22Rv1 (cell line): ENCODE data around the gene CFAP210.

Experiments used
- ZFX ChIP-seq: fragments of 450-650 bp; IDR thresholded peaks from 2 replicates; pipeline ENCODE4 v1.6.1; 2017; ENCODE audit warnings: antibody characterized with exemption, borderline replicate concordance
- TF ChIP-seq, protein P1 (sequence below): fragments of 450-650 bp; IDR thresholded peaks from 2 replicates; pipeline ENCODE4 v1.5.1; 2017; ENCODE audit warnings: mild to moderate bottlenecking

- TF ChIP-seq, protein P1, sequence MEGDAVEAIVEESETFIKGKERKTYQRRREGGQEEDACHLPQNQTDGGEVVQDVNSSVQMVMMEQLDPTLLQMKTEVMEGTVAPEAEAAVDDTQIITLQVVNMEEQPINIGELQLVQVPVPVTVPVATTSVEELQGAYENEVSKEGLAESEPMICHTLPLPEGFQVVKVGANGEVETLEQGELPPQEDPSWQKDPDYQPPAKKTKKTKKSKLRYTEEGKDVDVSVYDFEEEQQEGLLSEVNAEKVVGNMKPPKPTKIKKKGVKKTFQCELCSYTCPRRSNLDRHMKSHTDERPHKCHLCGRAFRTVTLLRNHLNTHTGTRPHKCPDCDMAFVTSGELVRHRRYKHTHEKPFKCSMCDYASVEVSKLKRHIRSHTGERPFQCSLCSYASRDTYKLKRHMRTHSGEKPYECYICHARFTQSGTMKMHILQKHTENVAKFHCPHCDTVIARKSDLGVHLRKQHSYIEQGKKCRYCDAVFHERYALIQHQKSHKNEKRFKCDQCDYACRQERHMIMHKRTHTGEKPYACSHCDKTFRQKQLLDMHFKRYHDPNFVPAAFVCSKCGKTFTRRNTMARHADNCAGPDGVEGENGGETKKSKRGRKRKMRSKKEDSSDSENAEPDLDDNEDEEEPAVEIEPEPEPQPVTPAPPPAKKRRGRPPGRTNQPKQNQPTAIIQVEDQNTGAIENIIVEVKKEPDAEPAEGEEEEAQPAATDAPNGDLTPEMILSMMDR: no peak
- no peak for TF ChIP-seq ZFX
These were observed 11.2 kb downstream of the CFAP210 start for GRCh38 chr2:169683054-169683424.
